ENCODE measurements around the gene DDX43. TPM values are rescaled to one million over a fixed set of nuclear protein-coding genes. Genes with fewer than 3 reads are reported as not detected.

DDX43 gene
- 1 to 10 TPM in 2 of 6 donors, under 1 TPM in 3, not detected in 1; 0.28 to 2.2 (median 0.41) TPM for polyA plus RNA-seq (ENCODE audit: low read depth in 6 of 6)

DNA sequence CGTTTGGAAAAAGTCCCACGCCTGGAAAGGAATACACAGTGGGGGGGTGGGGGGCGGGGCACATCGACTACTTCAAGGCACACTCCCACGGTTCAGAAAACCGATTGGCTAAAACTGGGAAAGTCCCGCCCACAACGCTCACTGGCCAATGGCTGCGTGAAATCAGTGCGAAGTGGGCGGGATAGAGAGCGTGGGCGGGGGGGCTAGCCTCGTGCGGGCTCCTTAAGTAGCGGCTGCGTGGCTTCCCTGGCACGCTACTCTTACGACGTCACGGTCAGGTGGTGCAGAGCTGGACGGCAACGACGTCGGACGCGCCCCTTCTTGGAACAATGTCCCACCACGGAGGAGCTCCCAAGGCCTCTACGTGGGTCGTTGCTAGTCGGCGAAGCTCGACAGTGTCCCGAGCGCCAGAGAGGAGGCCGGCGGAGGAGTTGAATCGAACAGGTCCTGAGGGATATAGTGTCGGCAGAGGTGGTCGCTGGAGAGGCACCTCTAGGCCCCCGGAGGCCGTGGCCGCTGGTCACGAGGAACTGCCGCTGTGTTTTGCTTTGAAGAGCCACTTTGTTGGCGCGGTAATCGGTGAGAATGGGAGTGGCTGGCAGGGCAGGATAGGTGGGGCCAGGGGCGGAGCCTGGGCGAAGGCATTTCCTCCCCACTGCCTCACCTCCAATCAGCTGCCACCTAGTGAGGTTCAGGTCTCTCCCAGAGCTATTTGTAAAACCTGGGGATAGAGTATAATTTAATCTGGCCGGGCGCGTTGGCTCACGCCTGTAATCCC is at the start of gene DDX43:
DDX43 (plus strand) TSS at position 252 of the 778 bp plus-strand sequence; CDS start at position 330, 78 bp downstream.
- no peaks in the 10 kb centered on the region for H3K9me3 Mint-ChIP-seq

GRCh38 chr6:73348550-73349204 is 46.0 kb upstream of the DDX43 start:
- H3K4me1 Mint-ChIP-seq, result no peaks in the 10 kb centered on the region
- no peaks in the 10 kb centered on the region for H3K36me3 Mint-ChIP-seq
- H3K9me3 Mint-ChIP-seq, result no peaks in the 10 kb centered on the region
- ATAC-seq (ENCODE audit: low read depth in 2 of 2) (no peak), DNase-seq (no peak)
- H3K27ac Mint-ChIP-seq, result no peak overlapping the region
- H3K4me3 Mint-ChIP-seq, result no peak overlapping the region
- peaks cover 18 to 50% (median 49%) of the 10 kb centered on the region in 3 donors for H3K27me3 Mint-ChIP-seq

More for the DNA sequence above, at the start of gene DDX43:
- DNase-seq, result peak; percentile 44
- H3K27ac Mint-ChIP-seq, result peak within 1 kb of the TSS; percentile 63 to 96 (median 94)
- peaks cover 0 to 8% (median 0%) of the 10 kb centered on the region in 3 donors for H3K27me3 Mint-ChIP-seq
- peak; percentile 85 to 86 for ATAC-seq (ENCODE audit: low read depth in 2 of 2)
- H3K4me3 Mint-ChIP-seq, result peak within 1 kb of the TSS; percentile 75 to 93 (median 84)
- H3K4me1 Mint-ChIP-seq, result no peaks in the 10 kb centered on the region
- no peaks in the 10 kb centered on the region for H3K36me3 Mint-ChIP-seq

GRCh38 chr6:73349311-73349710 is 45.3 kb upstream of the DDX43 start:
- peaks cover 18 to 50% (median 49%) of the 10 kb centered on the region in 3 donors for H3K27me3 Mint-ChIP-seq
- no peaks in the 10 kb centered on the region for H3K4me1 Mint-ChIP-seq
- H3K36me3 Mint-ChIP-seq, result no peaks in the 10 kb centered on the region
- H3K9me3 Mint-ChIP-seq, result no peaks in the 10 kb centered on the region
- no peak for ATAC-seq (ENCODE audit: low read depth in 2 of 2)
- no peak overlapping the region for H3K4me3 Mint-ChIP-seq
- H3K27ac Mint-ChIP-seq, result no peak overlapping the region
- no peak for DNase-seq

- no peak within 1 kb of the TSS for H3K4me3 Mint-ChIP-seq
- DNase-seq, result no peak
- H3K4me1 Mint-ChIP-seq, result no peaks in the 10 kb centered on the region
- H3K36me3 Mint-ChIP-seq, result no peaks in the 10 kb centered on the region
- peaks cover 20 to 43% (median 33%) of the 10 kb centered on the region in 3 donors for H3K27me3 Mint-ChIP-seq
- no peak within 1 kb of the TSS for H3K27ac Mint-ChIP-seq
- no peak for ATAC-seq (ENCODE audit: low read depth in 2 of 2)
- no peaks in the 10 kb centered on the region for H3K9me3 Mint-ChIP-seq
These were observed 40.7 kb upstream of the DDX43 start, which contains the start of gene DPPA5 for GRCh38 chr6:73353636-73354593. Gene DPPA5, minus strand, starts transcription at chr6:73354276. Its CDS starts 51 bp downstream, at chr6:73354225.

- DNase-seq (no peak), ATAC-seq (ENCODE audit: low read depth in 2 of 2) (no peak)
- H3K4me1 Mint-ChIP-seq, result no peaks in the 10 kb centered on the region
- no peaks in the 10 kb centered on the region for H3K9me3 Mint-ChIP-seq
- peak within 1 kb of the TSS in 1 of 6 donors; percentile 14 for H3K27ac Mint-ChIP-seq
- H3K27me3 Mint-ChIP-seq, result peaks cover 0 to 21% (median 8%) of the 10 kb centered on the region in 3 donors
- H3K36me3 Mint-ChIP-seq, result peaks cover 0 to 4% of the 10 kb centered on the region in 2 donors
- no peak within 1 kb of the TSS for H3K4me3 Mint-ChIP-seq
These were observed 32.3 kb upstream of the DDX43 start, which contains the start of gene KHDC3L for GRCh38 chr6:73362358-73362757. Gene KHDC3L, plus strand, starts transcription at chr6:73362658. Its CDS starts 72 bp downstream, at chr6:73362730.

GRCh38 chr6:73362869-73363536 is 31.6 kb upstream of the DDX43 start:
- Mint-ChIP-seq H3K36me3 (peaks cover 0 to 4% of the 10 kb centered on the region in 2 donors), H3K4me3 (no peak overlapping the region), H3K27me3 (peaks cover 0 to 15% (median 8%) of the 10 kb centered on the region in 3 donors), H3K4me1 (no peaks in the 10 kb centered on the region), H3K27ac (no peak overlapping the region), H3K9me3 (peaks cover 0 to 1% (median 0%) of the 10 kb centered on the region in 7 donors)
- DNase-seq (no peak), ATAC-seq (ENCODE audit: low read depth in 2 of 2) (no peak)

GRCh38 chr6:73363537-73363875 is 31.1 kb upstream of the DDX43 start:
- Mint-ChIP-seq H3K4me3 (no peak overlapping the region), H3K27me3 (peaks cover 0 to 10% (median 8%) of the 10 kb centered on the region in 3 donors), H3K36me3 (peaks cover 0 to 4% of the 10 kb centered on the region in 2 donors), H3K9me3 (peaks cover 0 to 6% (median 0%) of the 10 kb centered on the region in 7 donors), H3K4me1 (no peaks in the 10 kb centered on the region), H3K27ac (no peak overlapping the region)
- DNase-seq (no peak), ATAC-seq (ENCODE audit: low read depth in 2 of 2) (no peak)

- no peaks in the 10 kb centered on the region for H3K4me1 Mint-ChIP-seq
- ATAC-seq (ENCODE audit: low read depth in 2 of 2), result no peak
- no peak for DNase-seq
- H3K27ac Mint-ChIP-seq, result no peak overlapping the region
- no peak overlapping the region for H3K4me3 Mint-ChIP-seq
- peaks cover 0 to 6% (median 0%) of the 10 kb centered on the region in 7 donors for H3K9me3 Mint-ChIP-seq
- H3K36me3 Mint-ChIP-seq, result peaks cover 0 to 4% of the 10 kb centered on the region in 2 donors
- H3K27me3 Mint-ChIP-seq, result peaks cover 0 to 10% (median 6%) of the 10 kb centered on the region in 3 donors
These were observed 30.5 kb upstream of the DDX43 start for GRCh38 chr6:73364121-73364520.

DNA sequence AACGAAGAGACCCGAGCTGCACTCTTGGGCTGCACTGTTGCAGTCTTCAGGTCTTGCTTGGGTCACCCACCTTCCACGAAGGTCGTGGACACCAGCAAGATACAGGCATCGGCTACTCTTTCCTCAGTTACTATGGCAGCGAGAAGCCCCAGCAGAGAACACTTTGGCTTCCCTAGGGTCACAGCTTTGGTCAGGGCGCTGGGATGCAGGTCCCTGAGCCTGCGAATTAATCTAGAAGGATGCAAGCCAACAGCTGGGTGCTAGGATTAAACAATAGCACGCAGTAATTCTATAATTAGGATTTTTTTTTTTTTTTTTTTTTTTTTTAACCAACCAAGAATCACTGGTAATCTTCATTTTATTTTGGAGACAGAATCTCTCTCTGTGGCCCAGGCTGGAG is 30.1 kb upstream of the DDX43 start:
- no peak for ATAC-seq (ENCODE audit: low read depth in 2 of 2)
- H3K27ac Mint-ChIP-seq, result no peak overlapping the region
- H3K36me3 Mint-ChIP-seq, result peaks cover 0 to under 1% of the 10 kb centered on the region in 2 donors

GRCh38 chr6:73367761-73368355 is 26.8 kb upstream of the DDX43 start:
- no peak for DNase-seq
- Mint-ChIP-seq H3K4me1 (no peaks in the 10 kb centered on the region), H3K27me3 (no peaks in the 10 kb centered on the region), H3K36me3 (peaks cover 0 to 8% of the 10 kb centered on the region in 2 donors), H3K9me3 (peaks cover 0 to 27% (median 7%) of the 10 kb centered on the region in 7 donors), H3K27ac (no peak overlapping the region), H3K4me3 (no peak overlapping the region)
- no peak for ATAC-seq (ENCODE audit: low read depth in 2 of 2)

More for the DNA sequence above, 30.1 kb upstream of the DDX43 start:
- Mint-ChIP-seq H3K4me1 (no peaks in the 10 kb centered on the region), H3K27me3 (peaks cover 0 to 6% (median 2%) of the 10 kb centered on the region in 3 donors), H3K9me3 (peaks cover 0 to 6% (median 0%) of the 10 kb centered on the region in 7 donors), H3K4me3 (no peak overlapping the region)
- no peak for DNase-seq

GRCh38 chr6:73368675-73369074 is 26.0 kb upstream of the DDX43 start:
- no peaks in the 10 kb centered on the region for H3K4me1 Mint-ChIP-seq
- H3K27me3 Mint-ChIP-seq, result no peaks in the 10 kb centered on the region
- H3K9me3 Mint-ChIP-seq, result peaks cover 0 to 30% (median 7%) of the 10 kb centered on the region in 7 donors
- no peak overlapping the region for H3K4me3 Mint-ChIP-seq
- DNase-seq (no peak), ATAC-seq (ENCODE audit: low read depth in 2 of 2) (no peak)
- peaks cover 0 to 8% of the 10 kb centered on the region in 2 donors for H3K36me3 Mint-ChIP-seq
- H3K27ac Mint-ChIP-seq, result no peak overlapping the region

GRCh38 chr6:73369157-73369556 is 25.5 kb upstream of the DDX43 start:
- Mint-ChIP-seq H3K9me3 (peaks cover 0 to 30% (median 7%) of the 10 kb centered on the region in 7 donors), H3K27me3 (no peaks in the 10 kb centered on the region), H3K27ac (no peak overlapping the region), H3K4me1 (no peaks in the 10 kb centered on the region), H3K36me3 (peaks cover 0 to 8% of the 10 kb centered on the region in 2 donors), H3K4me3 (no peak overlapping the region)
- ATAC-seq (ENCODE audit: low read depth in 2 of 2) (no peak), DNase-seq (no peak)

All from naive B cell (primary cell).